ENCODE results near the gene POLR2I.
"Not testable (repeated sequence)": the region's sequence is repeated elsewhere in the genome, so short reads cannot be mapped to it uniquely, and the experiment has no call there.

Gene POLR2I

GRCh38 chr19:36142046-36142445, 27.4 kb upstream of the POLR2I start:
- Mint-ChIP-seq H3K4me1 (peaks cover 25% of the 10 kb centered on the region), H3K27ac (ENCODE audit: low read depth) (peak overlapping the region; percentile 87), H3K4me3 (peak overlapping the region; percentile 96), H3K27me3 (no peaks in the 10 kb centered on the region), H3K36me3 (ENCODE audit: insufficient read depth) (peaks cover 43% of the 10 kb centered on the region), H3K9me3 (no peaks in the 10 kb centered on the region)
- no peak for ATAC-seq (replicated peaks; ENCODE audit: extremely low read depth, poor library complexity, severe bottlenecking)
- DNase-seq (ENCODE audit: low spot score in 2 of 2): no peak

- H3K9me3 Mint-ChIP-seq: no peaks in the 10 kb centered on the region
- H3K27ac Mint-ChIP-seq (ENCODE audit: low read depth): peak overlapping the region; percentile 87
- peaks cover 29% of the 10 kb centered on the region for H3K4me1 Mint-ChIP-seq
- H3K4me3 Mint-ChIP-seq: peak overlapping the region; percentile 96
- peak; percentile 67 for ATAC-seq (replicated peaks; ENCODE audit: extremely low read depth, poor library complexity, severe bottlenecking)
- H3K36me3 Mint-ChIP-seq (ENCODE audit: insufficient read depth): peaks cover 36% of the 10 kb centered on the region
- no peaks in the 10 kb centered on the region for H3K27me3 Mint-ChIP-seq
- peak; percentile 90 to 93 for DNase-seq (ENCODE audit: low spot score in 2 of 2)
These were observed 26.6 kb upstream of the POLR2I start for GRCh38 chr19:36141039-36141927.

- Mint-ChIP-seq H3K4me3 (peak overlapping the region; percentile 96), H3K36me3 (ENCODE audit: insufficient read depth) (peaks cover 31% of the 10 kb centered on the region), H3K9me3 (no peaks in the 10 kb centered on the region), H3K4me1 (peaks cover 29% of the 10 kb centered on the region), H3K27me3 (no peaks in the 10 kb centered on the region), H3K27ac (ENCODE audit: low read depth) (peak overlapping the region; percentile 87)
- peak; percentile 21 to 24 for DNase-seq (ENCODE audit: low spot score in 2 of 2)
- ATAC-seq (replicated peaks; ENCODE audit: extremely low read depth, poor library complexity, severe bottlenecking): peak; percentile 27
These were observed 25.8 kb upstream of the POLR2I start for GRCh38 chr19:36140304-36141038.

GRCh38 chr19:36139473-36140303, 25.0 kb upstream of the POLR2I start, which contains the start of gene CAPNS1:
Gene CAPNS1 (plus strand): TSS chr19:36140066. CDS start chr19:36141012, 946 bp downstream.
- H3K36me3 Mint-ChIP-seq (ENCODE audit: insufficient read depth): peaks cover 24% of the 10 kb centered on the region
- DNase-seq (ENCODE audit: low spot score in 2 of 2) (peak; percentile 80 to 84), ATAC-seq (replicated peaks; ENCODE audit: extremely low read depth, poor library complexity, severe bottlenecking) (peak; percentile 65)
- no peaks in the 10 kb centered on the region for H3K9me3 Mint-ChIP-seq
- H3K4me1 Mint-ChIP-seq: peaks cover 29% of the 10 kb centered on the region
- no peaks in the 10 kb centered on the region for H3K27me3 Mint-ChIP-seq
- H3K27ac Mint-ChIP-seq (ENCODE audit: low read depth): peak within 1 kb of the TSS; percentile 87
- H3K4me3 Mint-ChIP-seq: peak within 1 kb of the TSS; percentile 96

- peak overlapping the region; percentile 87 for H3K27ac Mint-ChIP-seq (ENCODE audit: low read depth)
- H3K9me3 Mint-ChIP-seq: no peaks in the 10 kb centered on the region
- H3K4me1 Mint-ChIP-seq: peaks cover 29% of the 10 kb centered on the region
- DNase-seq (ENCODE audit: low spot score in 2 of 2) (no peak), ATAC-seq (replicated peaks; ENCODE audit: extremely low read depth, poor library complexity, severe bottlenecking) (no peak)
- H3K4me3 Mint-ChIP-seq: peak overlapping the region; percentile 96
- peaks cover 22% of the 10 kb centered on the region for H3K36me3 Mint-ChIP-seq (ENCODE audit: insufficient read depth)
- no peaks in the 10 kb centered on the region for H3K27me3 Mint-ChIP-seq
These were observed 24.4 kb upstream of the POLR2I start for GRCh38 chr19:36139120-36139472.

- Mint-ChIP-seq H3K36me3 (ENCODE audit: insufficient read depth) (peaks cover 17% of the 10 kb centered on the region), H3K4me3 (peak overlapping the region; percentile 51), H3K9me3 (no peaks in the 10 kb centered on the region), H3K27ac (ENCODE audit: low read depth) (peak overlapping the region; percentile 76), H3K27me3 (no peaks in the 10 kb centered on the region), H3K4me1 (peaks cover 27% of the 10 kb centered on the region)
- no peak for DNase-seq (ENCODE audit: low spot score in 2 of 2)
- ATAC-seq (replicated peaks; ENCODE audit: extremely low read depth, poor library complexity, severe bottlenecking): no peak
These were observed 22.4 kb upstream of the POLR2I start for GRCh38 chr19:36136964-36137686.

- peaks cover 18% of the 10 kb centered on the region for H3K4me1 Mint-ChIP-seq
- ATAC-seq (replicated peaks; ENCODE audit: extremely low read depth, poor library complexity, severe bottlenecking); DNase-seq (ENCODE audit: low spot score in 2 of 2); H3K27ac Mint-ChIP-seq (ENCODE audit: low read depth); H3K36me3 Mint-ChIP-seq (ENCODE audit: insufficient read depth); H3K4me3 Mint-ChIP-seq; H3K9me3 Mint-ChIP-seq; H3K27me3 Mint-ChIP-seq: not testable (repeated sequence)
These were observed 20.2 kb upstream of the POLR2I start for GRCh38 chr19:36134867-36135266.

- H3K9me3 Mint-ChIP-seq; H3K4me3 Mint-ChIP-seq; ATAC-seq (replicated peaks; ENCODE audit: extremely low read depth, poor library complexity, severe bottlenecking); H3K36me3 Mint-ChIP-seq (ENCODE audit: insufficient read depth); DNase-seq (ENCODE audit: low spot score in 2 of 2); H3K27me3 Mint-ChIP-seq: not testable (repeated sequence)
- peak overlapping the region; percentile 36 for H3K27ac Mint-ChIP-seq (ENCODE audit: low read depth)
- H3K4me1 Mint-ChIP-seq: peaks cover 23% of the 10 kb centered on the region
These were observed 16.5 kb upstream of the POLR2I start for GRCh38 chr19:36131221-36131620.

- peak overlapping the region; percentile 83 for H3K4me3 Mint-ChIP-seq
- H3K9me3 Mint-ChIP-seq: no peaks in the 10 kb centered on the region
- H3K27me3 Mint-ChIP-seq: no peaks in the 10 kb centered on the region
- DNase-seq (ENCODE audit: low spot score in 2 of 2): no peak
- peaks cover 22% of the 10 kb centered on the region for H3K36me3 Mint-ChIP-seq (ENCODE audit: insufficient read depth)
- peaks cover 23% of the 10 kb centered on the region for H3K4me1 Mint-ChIP-seq
- peak; percentile 2 for ATAC-seq (replicated peaks; ENCODE audit: extremely low read depth, poor library complexity, severe bottlenecking)
- H3K27ac Mint-ChIP-seq (ENCODE audit: low read depth): peak overlapping the region; percentile 89
These were observed 13.7 kb upstream of the POLR2I start for GRCh38 chr19:36128392-36128736.

GRCh38 chr19:36125557-36125956, 10.9 kb upstream of the POLR2I start:
- peaks cover 36% of the 10 kb centered on the region for H3K36me3 Mint-ChIP-seq (ENCODE audit: insufficient read depth)
- H3K27ac Mint-ChIP-seq (ENCODE audit: low read depth): no peak overlapping the region
- no peak overlapping the region for H3K4me3 Mint-ChIP-seq
- no peak for DNase-seq (ENCODE audit: low spot score in 2 of 2)
- peaks cover 11% of the 10 kb centered on the region for H3K4me1 Mint-ChIP-seq
- no peaks in the 10 kb centered on the region for H3K27me3 Mint-ChIP-seq
- no peaks in the 10 kb centered on the region for H3K9me3 Mint-ChIP-seq
- no peak for ATAC-seq (replicated peaks; ENCODE audit: extremely low read depth, poor library complexity, severe bottlenecking)

- H3K27me3 Mint-ChIP-seq: no peaks in the 10 kb centered on the region
- ATAC-seq (replicated peaks; ENCODE audit: extremely low read depth, poor library complexity, severe bottlenecking) (no peak), DNase-seq (ENCODE audit: low spot score in 2 of 2) (no peak)
- no peaks in the 10 kb centered on the region for H3K9me3 Mint-ChIP-seq
- no peak overlapping the region for H3K4me3 Mint-ChIP-seq
- peaks cover 20% of the 10 kb centered on the region for H3K4me1 Mint-ChIP-seq
- H3K27ac Mint-ChIP-seq (ENCODE audit: low read depth): no peak overlapping the region
- peaks cover 49% of the 10 kb centered on the region for H3K36me3 Mint-ChIP-seq (ENCODE audit: insufficient read depth)
These were observed 6.9 kb upstream of the POLR2I start for GRCh38 chr19:36121486-36122124.

Data from central memory CD8-positive, alpha-beta T cell (primary cell).